GM10248 (cell line): Measurements from ENCODE around the gene ANTXRL.

Source experiments
- CTCF ChIA-PET: fragments of 300-600 bp; sonication (Branson Sonifier 250); formaldehyde crosslinking; extraction: SDS; loops from one replicate; lab custom pipeline; 2021; ENCODE audit warnings: antibody characterized with exemption; lab: Yijun Ruan, JAX
- POLR2A ChIA-PET: fragments of 350-650 bp; sonication (Branson Sonifier 250); formaldehyde crosslinking; extraction: SDS; loops from one replicate; lab custom pipeline; 2020; ENCODE audit warnings: antibody characterized with exemption; lab: Yijun Ruan, JAX
- DNase-seq: peaks from one replicate; pipeline ENCODE4 v3.0.0; 2012; ENCODE audit errors: extremely low spot score
- TF ChIP-seq, protein P1 (sequence below): IDR thresholded peaks from 2 replicates; pipeline ENCODE4 v1.5.1; 2012; ENCODE audit warnings: mild to moderate bottlenecking, low read depth; ENCODE audit errors: extremely low read depth, missing control alignments, control extremely low read depth

ANTXRL gene

DNA sequence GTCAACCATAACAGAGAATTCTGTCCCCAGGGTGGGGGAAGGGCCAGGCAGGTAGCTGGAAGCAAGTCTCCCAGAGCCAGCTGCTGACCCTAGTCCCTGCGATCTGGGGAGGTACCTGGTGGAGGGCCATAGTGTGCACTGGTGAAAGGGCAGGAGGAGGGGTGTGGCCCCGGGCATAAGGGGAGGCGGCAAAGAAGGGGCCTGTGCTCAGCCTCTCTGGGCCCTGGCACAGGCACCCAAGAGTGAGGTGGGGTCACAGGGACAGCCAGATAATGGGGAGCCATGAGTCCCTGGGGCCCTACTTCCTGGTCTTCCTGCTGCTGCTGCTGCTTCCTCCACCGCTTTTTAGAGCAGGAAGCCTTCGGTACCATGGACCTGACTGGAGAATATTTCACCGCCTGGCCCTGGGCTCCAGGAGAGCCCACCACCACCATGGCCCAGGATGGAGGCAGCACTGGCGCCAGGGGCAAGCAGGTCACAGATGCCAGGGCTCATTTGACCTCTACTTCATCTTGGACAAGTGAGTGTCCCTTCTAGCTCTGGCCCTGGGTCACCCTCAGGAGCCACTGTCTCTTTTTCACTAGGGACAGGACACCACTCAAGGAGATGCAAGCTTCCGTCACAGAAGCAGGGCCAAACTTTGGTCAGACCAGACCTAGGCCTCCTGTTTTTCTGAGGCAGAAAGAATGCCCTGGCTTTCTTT lies at the start of gene ANTXRL:
Gene ANTXRL, plus strand, starts transcription at position 7 of the 703 bp plus-strand sequence. Its CDS starts 266 bp downstream, at position 273.
- ChIA-PET POLR2A (no interaction called here), CTCF (no interaction called here)
- no peak for DNase-seq
- TF ChIP-seq, protein P1, sequence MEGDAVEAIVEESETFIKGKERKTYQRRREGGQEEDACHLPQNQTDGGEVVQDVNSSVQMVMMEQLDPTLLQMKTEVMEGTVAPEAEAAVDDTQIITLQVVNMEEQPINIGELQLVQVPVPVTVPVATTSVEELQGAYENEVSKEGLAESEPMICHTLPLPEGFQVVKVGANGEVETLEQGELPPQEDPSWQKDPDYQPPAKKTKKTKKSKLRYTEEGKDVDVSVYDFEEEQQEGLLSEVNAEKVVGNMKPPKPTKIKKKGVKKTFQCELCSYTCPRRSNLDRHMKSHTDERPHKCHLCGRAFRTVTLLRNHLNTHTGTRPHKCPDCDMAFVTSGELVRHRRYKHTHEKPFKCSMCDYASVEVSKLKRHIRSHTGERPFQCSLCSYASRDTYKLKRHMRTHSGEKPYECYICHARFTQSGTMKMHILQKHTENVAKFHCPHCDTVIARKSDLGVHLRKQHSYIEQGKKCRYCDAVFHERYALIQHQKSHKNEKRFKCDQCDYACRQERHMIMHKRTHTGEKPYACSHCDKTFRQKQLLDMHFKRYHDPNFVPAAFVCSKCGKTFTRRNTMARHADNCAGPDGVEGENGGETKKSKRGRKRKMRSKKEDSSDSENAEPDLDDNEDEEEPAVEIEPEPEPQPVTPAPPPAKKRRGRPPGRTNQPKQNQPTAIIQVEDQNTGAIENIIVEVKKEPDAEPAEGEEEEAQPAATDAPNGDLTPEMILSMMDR = no peak

DNA sequence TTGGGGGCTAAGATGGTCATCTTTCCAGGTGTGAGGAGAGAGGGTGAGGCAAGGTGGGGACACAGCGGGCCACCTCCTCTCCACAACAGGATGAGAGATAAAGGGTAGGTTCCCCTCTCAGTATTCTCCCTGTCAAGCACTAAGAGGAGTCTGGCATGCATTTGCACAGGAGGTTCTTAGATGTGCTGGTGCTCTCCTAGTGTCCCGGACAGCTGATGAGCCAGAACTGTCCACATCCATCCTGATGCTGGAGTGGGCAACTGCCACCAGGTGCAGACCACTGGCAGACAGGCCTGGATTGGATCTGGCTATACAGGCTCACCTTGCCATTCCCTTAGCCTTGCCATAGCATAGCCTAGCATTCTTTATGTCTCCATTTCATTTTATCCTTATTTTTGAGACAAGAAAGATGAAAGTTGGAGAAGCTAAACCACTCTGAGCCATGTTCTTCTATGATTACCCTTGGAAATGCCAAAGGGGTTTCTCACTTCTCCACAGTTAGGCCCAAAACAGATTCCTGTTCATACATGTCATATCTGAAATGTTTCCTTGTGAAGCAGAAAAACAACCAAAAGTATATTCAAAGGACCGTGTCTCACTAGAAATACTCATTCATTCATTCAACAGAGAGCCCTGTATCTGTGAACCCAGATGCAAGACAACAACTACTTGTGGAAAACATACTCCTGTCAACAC lies 48.8 kb upstream of the ANTXRL start:
- ChIA-PET CTCF (interaction anchor here (0.7 to 4.6 kb wide), 2 partner anchors 10 to 89 kb away, joined by 3 to 26 read pairs; no protein-coding TSS in a partner anchor), POLR2A (no interaction called here)
- no peak for DNase-seq

DNA sequence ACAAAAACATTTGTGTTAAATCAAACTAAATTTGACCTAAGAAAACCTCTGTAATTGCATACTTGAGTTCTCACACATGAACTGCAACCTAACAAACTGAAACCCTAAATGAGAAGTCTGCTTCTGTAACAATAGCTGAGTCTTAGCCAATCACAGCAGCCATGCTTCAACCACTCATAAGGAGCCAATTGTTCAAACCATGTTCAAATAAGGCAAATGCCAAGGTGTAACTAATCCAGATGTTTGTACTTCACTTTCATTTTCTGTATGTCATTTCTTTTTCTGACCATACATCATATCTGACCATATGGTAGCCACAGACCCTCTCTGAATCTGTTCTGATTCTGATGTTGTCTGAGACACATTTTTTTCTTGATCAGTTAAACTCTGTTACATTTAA lies 47.5 kb upstream of the ANTXRL start:
- CTCF ChIA-PET = interaction anchor here (4.6 kb wide), 1 partner anchor 11 kb away, joined by 26 read pairs; no protein-coding TSS in a partner anchor
- POLR2A ChIA-PET = no interaction called here
- TF ChIP-seq, protein P1 = no peak
- no peak for DNase-seq

More for the DNA sequence above, 48.8 kb upstream of the ANTXRL start:
- TF ChIP-seq, protein P1 = no peak

DNA sequence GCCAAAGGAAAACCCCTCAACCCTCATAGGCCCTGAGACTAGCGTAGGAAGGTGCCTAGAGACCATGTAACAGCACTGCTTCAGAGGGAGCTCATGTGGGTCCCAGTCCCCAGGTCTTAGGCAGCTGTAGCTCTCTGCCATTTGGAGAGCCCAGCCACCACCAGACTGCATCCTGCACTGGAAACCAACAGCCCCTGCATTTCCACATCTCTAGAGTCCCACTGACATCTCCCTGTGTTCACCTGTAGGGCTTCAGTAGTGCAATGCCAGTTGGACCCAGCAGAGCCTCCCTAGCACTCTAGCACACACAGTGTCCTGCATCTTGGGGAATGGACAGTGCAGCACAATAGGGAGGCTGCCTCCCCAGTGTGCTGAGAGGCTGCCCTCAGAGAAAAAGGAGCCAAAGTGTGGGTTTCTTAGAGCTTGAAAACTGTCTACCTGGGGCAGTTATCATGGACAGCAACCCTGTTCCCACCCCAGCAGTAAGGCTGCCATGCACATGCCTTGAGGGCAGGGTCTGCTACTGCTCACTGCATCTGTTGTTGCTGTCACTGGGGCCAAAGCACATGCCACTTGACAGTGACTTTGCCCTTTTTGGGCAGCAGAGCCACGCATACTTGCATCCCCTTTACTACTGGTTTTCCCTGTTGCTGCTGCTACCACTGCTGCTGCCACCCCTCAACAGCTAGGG lies 46.7 kb upstream of the ANTXRL start:
- CTCF ChIA-PET = interaction anchor here (4.6 kb wide), 1 partner anchor 12 kb away, joined by 26 read pairs; no protein-coding TSS in a partner anchor
- no peak for DNase-seq
- TF ChIP-seq, protein P1 = no peak
- POLR2A ChIA-PET = no interaction called here

DNA sequence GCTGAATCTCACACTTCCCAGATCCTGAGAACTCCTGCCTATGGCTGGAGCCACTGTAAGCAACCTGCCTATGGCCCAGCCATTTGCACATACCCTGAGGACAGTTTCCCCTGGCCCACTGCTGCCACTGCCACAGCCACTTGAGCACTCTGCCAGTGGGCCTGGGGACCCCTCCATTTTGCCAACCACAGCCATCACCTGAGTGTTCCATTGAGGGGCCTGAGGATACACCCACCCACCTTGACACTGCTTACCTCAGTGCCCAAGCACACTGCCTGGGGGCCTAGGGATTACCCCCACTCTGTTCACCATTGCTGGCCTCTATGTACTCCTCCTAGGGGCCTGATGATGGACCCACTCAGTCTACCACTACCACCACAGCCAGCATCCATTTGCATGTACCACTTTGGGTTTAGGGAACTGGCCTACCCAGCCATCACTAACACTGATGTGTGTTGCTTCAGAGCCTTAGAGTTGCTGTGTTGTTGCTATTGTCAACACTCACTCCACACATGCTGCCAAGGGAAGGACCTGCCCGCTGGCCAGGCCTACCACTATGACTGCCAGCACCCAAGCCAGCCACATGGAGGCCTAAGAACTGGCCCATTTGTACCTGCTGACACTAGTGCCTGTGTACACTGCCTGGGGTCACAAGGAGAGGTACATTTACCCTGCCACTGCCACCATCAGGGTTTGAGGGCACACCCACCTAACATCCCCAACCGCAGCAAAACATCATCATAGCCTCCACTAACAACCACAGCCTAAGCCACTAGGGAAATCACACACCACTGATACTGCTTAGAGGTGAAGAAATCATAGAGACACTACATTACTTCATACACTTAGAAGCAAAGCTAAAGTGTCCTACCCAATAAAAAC lies 45.9 kb upstream of the ANTXRL start:
- TF ChIP-seq, protein P1 = no peak
- CTCF ChIA-PET = interaction anchor here (2.2 to 4.6 kb wide), 2 partner anchors 12 to 13 kb away, joined by 7 to 26 read pairs; no protein-coding TSS in a partner anchor
- DNase-seq = no peak
- POLR2A ChIA-PET = no interaction called here
